Bronchial epithelial cell (primary cell): Measurements from ENCODE around the gene DOCK1. TPM values are rescaled to one million over a fixed set of nuclear protein-coding genes. Genes with fewer than 3 reads are reported as not detected.

Source experiments
- DNase-seq: peaks from one replicate; pipeline ENCODE4 v3.0.0-alpha.2; 2010; ENCODE audit warnings: low read depth
- FAIRE-seq: peaks from 2 replicates; lab custom pipeline; 2011; peaks lifted over from hg19 to GRCh38; lab: Jason Lieb, UNC
- H3K27me3 ChIP-seq: 2 replicates; pipeline ENCODE4 v1.5.1; 2011; ENCODE audit warnings: low read length; ENCODE audit not compliant: control insufficient read depth, insufficient read depth
- H3K36me3 ChIP-seq: 2 replicates; pipeline ENCODE4 v1.5.1; 2011; ENCODE audit warnings: low read length; ENCODE audit not compliant: control insufficient read depth, insufficient read depth
- H3K4me3 ChIP-seq: 2 replicates; pipeline ENCODE4 v1.5.1; 2011; ENCODE audit warnings: mild to moderate bottlenecking, low read depth, low read length, control low read depth
- total RNA-seq: library from RNA; depleted of rRNA; stranded (reverse); fragments of >200 nt; gene quantifications from 2 replicates; pipeline ENCODE4 v1.2.1, GENCODE V29; 2014
- TF ChIP-seq, protein P1 (sequence below): IDR thresholded peaks from 2 replicates; pipeline ENCODE4 v1.5.1; 2011; ENCODE audit warnings: mild to moderate bottlenecking, moderate library complexity, low read length, control low read depth, inconsistent platforms; ENCODE audit not compliant: insufficient read depth, severe bottlenecking

Gene DOCK1
- total RNA-seq, 1 donor from 2014 or later, result 173 TPM

DNA sequence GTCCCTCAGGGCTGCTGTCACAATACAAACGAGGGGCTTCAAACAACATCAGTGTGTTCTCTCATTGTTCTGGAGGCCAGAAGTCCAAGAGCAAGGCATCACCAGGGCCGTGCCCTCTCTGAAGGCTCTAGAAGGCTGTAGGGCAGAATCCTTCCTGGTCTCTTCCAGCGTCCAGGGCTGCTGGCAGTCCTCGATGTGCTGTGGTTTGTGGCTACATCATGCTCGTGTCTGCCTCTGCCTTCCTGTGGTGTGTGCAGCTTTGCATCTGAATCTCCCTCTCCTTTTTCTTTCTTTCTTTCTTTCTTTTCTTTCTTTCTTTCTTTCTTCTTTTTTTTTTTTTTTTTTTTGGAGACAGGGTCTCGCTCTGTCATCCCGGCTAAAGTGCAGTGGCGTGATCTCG lies 187.7 kb downstream of the DOCK1 start:
- TF ChIP-seq, protein P1, sequence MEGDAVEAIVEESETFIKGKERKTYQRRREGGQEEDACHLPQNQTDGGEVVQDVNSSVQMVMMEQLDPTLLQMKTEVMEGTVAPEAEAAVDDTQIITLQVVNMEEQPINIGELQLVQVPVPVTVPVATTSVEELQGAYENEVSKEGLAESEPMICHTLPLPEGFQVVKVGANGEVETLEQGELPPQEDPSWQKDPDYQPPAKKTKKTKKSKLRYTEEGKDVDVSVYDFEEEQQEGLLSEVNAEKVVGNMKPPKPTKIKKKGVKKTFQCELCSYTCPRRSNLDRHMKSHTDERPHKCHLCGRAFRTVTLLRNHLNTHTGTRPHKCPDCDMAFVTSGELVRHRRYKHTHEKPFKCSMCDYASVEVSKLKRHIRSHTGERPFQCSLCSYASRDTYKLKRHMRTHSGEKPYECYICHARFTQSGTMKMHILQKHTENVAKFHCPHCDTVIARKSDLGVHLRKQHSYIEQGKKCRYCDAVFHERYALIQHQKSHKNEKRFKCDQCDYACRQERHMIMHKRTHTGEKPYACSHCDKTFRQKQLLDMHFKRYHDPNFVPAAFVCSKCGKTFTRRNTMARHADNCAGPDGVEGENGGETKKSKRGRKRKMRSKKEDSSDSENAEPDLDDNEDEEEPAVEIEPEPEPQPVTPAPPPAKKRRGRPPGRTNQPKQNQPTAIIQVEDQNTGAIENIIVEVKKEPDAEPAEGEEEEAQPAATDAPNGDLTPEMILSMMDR, result no peak
- no peak overlapping the region for H3K4me3 ChIP-seq
- H3K36me3 ChIP-seq, result no peaks in the 10 kb centered on the region
- H3K27me3 ChIP-seq, result no peaks in the 10 kb centered on the region
- DNase-seq, result no peak
- no peak for FAIRE-seq

DNA sequence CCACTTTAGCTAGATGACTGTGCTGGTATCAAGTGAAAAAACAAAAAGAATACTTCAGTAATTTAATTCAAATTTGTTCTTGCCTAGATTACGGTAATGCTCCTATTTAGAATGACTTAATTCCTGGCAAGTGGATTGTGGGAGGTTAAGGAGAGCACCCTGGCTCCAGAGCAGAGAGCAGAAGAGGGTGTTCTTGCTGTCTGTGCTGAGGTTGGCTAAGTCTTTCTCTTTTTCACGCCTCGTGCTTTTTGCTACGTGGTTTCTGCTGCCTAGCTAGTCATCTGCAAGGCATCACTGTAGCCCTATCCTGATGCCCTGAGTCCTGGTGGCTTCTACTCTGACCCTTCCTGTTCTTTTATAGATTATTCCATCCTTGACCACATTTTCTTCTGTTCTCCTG lies 189.8 kb downstream of the DOCK1 start:
- Histone ChIP-seq H3K36me3 (peaks cover 1% of the 10 kb centered on the region), H3K4me3 (no peak overlapping the region), H3K27me3 (no peaks in the 10 kb centered on the region)
- no peak for FAIRE-seq
- TF ChIP-seq, protein P1, result no peak
- DNase-seq, result no peak

DNA sequence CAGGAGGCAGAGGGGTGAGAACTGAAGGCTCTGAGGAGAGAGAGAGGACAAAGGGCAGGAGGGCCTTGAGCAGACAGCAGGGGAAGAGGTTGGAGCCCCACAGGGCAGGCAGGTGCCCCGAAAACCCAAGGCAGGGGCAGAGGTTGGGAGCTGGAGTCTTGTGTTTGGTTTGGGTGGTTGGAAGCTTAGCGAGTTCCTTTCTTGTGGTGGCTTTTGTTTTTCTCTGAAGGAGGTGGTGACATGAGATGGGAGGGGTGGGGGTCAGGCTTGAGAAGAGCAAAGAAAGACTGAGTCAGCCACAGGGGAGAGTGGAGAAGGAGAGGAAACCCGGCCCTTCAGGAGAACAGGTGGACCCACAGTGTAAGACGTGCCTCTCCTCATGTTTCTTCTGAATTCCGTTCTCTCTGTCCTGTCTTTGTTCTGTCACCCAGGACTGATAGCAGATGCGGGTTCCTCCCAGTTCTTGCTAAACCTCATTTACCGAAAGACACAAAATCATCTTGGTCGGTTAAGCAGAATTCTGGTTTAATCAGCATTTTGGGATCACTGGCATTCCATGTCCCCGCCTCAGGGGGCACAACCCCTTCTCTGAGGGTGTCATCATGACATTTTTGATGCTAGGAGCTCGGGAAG lies 195.9 kb downstream of the DOCK1 start:
- TF ChIP-seq, protein P1, result no peak
- Histone ChIP-seq H3K4me3 (no peak overlapping the region), H3K27me3 (no peaks in the 10 kb centered on the region), H3K36me3 (peaks cover 2% of the 10 kb centered on the region)
- FAIRE-seq (no peak), DNase-seq (no peak)

DNA sequence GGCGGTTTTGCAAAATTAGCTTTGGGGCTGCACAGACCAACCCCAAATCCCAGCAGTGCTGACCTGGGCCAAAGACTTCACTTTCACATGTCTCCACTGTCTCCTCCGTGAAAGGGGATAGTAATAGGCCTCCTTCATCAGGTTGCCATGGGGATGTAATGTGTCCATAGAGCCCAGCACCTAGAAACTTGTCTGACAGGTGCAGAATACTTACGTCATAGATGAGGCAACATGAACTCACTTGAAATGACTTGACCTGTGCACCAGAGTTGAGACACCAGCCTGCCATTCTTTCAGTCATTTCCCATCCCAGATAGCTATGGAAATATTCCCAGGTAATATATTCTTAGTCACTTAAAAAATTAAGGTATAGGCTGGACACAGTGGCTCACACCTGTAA lies 196.9 kb downstream of the DOCK1 start:
- H3K4me3 ChIP-seq, result no peak overlapping the region
- TF ChIP-seq, protein P1, result no peak
- H3K36me3 ChIP-seq, result peaks cover 3% of the 10 kb centered on the region
- H3K27me3 ChIP-seq, result no peaks in the 10 kb centered on the region
- DNase-seq (peak; percentile 63), FAIRE-seq (no peak)

DNA sequence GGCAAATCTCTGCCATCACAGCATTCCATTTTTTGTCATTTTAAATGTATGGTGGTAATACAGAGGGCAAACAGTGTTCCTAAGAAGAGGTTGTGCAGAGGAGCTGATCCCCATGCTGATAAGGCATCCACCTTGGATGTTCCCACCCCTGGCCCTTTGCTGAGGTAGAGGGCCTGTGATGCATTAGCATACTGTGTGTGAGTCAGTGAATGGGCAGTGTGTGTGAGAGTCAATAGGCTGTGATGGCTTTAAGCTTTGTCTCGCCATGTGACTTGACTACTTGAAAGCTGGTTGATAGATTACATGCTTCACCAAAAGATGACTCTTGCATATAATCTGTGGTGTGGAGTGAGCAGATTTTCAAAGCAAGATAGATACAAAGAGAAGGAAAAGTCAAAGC lies 209.9 kb downstream of the DOCK1 start:
- DNase-seq (no peak), FAIRE-seq (no peak)
- no peak overlapping the region for H3K4me3 ChIP-seq
- TF ChIP-seq, protein P1, result no peak
- H3K36me3 ChIP-seq, result peaks cover 3% of the 10 kb centered on the region
- H3K27me3 ChIP-seq, result no peaks in the 10 kb centered on the region

DNA sequence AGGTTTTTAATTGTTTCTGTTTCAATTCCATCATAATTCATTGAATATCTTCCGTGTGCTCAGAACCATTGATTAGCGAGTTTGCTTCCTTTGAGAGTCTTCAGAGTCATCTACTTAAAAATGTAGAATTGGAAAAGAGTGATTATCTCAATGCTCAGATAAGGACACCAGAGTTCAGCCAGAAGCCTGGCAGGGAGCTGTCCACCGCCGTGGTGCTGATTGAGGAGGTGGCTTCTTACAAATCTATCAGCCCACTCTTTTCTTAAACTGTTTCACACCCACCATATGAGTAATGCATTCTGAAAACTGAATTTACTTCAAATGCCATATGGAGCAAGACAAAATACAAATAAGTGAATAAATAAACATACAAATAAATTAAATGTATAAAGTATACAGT lies 211.9 kb downstream of the DOCK1 start:
- FAIRE-seq, result no peak
- TF ChIP-seq, protein P1, result no peak
- peaks cover 2% of the 10 kb centered on the region for H3K36me3 ChIP-seq
- no peaks in the 10 kb centered on the region for H3K27me3 ChIP-seq
- no peak overlapping the region for H3K4me3 ChIP-seq
- DNase-seq, result peak; percentile 29
